ENCODE measurements around the gene MNAT1. TPM values are rescaled to one million over a fixed set of nuclear protein-coding genes. Genes with fewer than 3 reads are reported as not detected.

MNAT1 gene
- total and polyA plus RNA-seq, 2 experiments from 2014 or later = 51.6 to 85.0 TPM

DNA sequence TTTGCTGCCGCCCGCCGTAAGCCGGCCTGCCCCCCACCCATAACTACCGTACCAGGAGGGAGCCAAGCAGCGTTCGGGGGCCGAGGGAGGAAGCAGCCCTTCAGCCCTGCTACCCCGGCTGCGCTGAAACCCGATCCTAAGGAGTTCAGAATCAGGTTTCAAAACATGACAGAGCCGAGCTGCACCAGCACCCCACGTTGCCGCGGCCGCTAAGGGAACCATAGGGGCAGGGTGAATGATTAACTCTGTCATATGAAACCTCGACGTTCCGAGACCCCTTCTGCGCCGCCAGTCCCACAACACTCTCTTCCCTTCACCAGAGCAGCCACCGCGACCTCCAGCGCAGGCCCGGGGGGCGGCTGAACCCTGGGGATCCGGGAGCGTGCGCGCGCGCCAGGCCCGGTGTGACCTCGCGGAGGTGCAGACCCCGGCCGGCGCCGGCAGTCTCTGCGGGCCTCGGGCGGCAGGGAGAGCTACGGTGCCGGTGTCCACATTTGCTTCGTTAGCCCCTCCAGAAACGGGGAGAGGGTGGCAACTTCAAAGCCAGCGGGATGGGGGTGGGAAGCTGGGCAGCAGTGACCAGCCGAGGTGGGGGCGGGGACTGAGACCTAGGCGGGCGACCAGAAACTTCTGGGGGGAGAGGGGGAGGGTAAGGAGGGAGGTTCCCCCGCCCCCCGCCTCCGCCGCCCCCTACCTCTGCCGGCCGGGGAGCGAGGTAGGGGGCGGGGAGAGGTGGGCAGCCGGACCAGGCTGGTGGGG, 12.0 kb upstream of the MNAT1 start:
- Mint-ChIP-seq H3K27me3 (ENCODE audit: insufficient read depth, low read depth, poor library complexity) (peaks cover 13% of the 10 kb centered on the region), H3K4me1 (peaks cover 30% of the 10 kb centered on the region), H3K36me3 (ENCODE audit: low read depth) (peaks cover 40% of the 10 kb centered on the region), H3K9me3 (0 out of 3 replicates have a peak, but pooled peaks cover 2% of the 10 kb centered on the region), H3K27ac (peak overlapping the region; percentile 77; the same call in 1 of the 2 replicates), H3K4me3 (peak overlapping the region; percentile 91)
- Histone ChIP-seq H3K9me2 (ENCODE audit: insufficient read depth) (no peaks in the 10 kb centered on the region), H3K4me3 (peak overlapping the region; percentile 97), H2AFZ (no peak overlapping the region), H3K27ac (ENCODE audit: low read depth) (peak overlapping the region; percentile 93), H3K36me3 (ENCODE audit: insufficient read depth) (peaks cover 25% of the 10 kb centered on the region), H4K20me1 (replicated peaks; ENCODE audit: insufficient read depth) (peaks cover 28% of the 10 kb centered on the region), H3K79me2 (replicated peaks; ENCODE audit: insufficient read depth) (peaks cover 58% of the 10 kb centered on the region), H3K4me2 (peak overlapping the region; percentile 99), H3F3A (replicated peaks; ENCODE audit: low read depth) (peaks cover 3% of the 10 kb centered on the region; the same call in 1 of the 2 replicates), H3K27me3 (ENCODE audit: insufficient read depth) (peaks cover 6% of the 10 kb centered on the region), H3K4me1 (ENCODE audit: insufficient read depth) (peaks cover 25% of the 10 kb centered on the region)
- ATAC-seq (peak; percentile 55), DNase-seq (ENCODE audit: low spot score) (peak; percentile 88)
- TF ChIP-seq EZH2phosphoT487 (IDR thresholded peaks at IDR 0.05; ENCODE audit: unreplicated experiment) (no peak), EZH2 (IDR thresholded peaks at IDR 0.05; ENCODE audit: low read depth, unreplicated experiment) (no peak), POLR2AphosphoS5 (IDR thresholded peaks at IDR 0.05; ENCODE audit: low read depth) (peak; percentile 33; the same call in 1 of the 2 replicates)

GRCh38 chr14:60723116-60723906, 11.2 kb upstream of the MNAT1 start:
- H3K36me3 Mint-ChIP-seq (ENCODE audit: low read depth) = peaks cover 37% of the 10 kb centered on the region
- Histone ChIP-seq H3F3A (replicated peaks; ENCODE audit: low read depth) (peaks cover 3% of the 10 kb centered on the region; the same call in 1 of the 2 replicates), H3K79me2 (replicated peaks; ENCODE audit: insufficient read depth) (peaks cover 50% of the 10 kb centered on the region), H3K36me3 (ENCODE audit: insufficient read depth) (peaks cover 20% of the 10 kb centered on the region), H3K4me2 (peak overlapping the region; percentile 99), H3K4me1 (ENCODE audit: insufficient read depth) (peaks cover 25% of the 10 kb centered on the region), H3K27me3 (ENCODE audit: insufficient read depth) (peaks cover 6% of the 10 kb centered on the region), H2AFZ (no peak overlapping the region), H3K4me3 (peak overlapping the region; percentile 97), H3K9me2 (ENCODE audit: insufficient read depth) (no peaks in the 10 kb centered on the region), H4K20me1 (replicated peaks; ENCODE audit: insufficient read depth) (peaks cover 28% of the 10 kb centered on the region), H3K27ac (ENCODE audit: low read depth) (peak overlapping the region; percentile 86)
- H3K27ac Mint-ChIP-seq = peak overlapping the region; percentile 94
- peaks cover 13% of the 10 kb centered on the region for H3K27me3 Mint-ChIP-seq (ENCODE audit: insufficient read depth, low read depth, poor library complexity)
- 0 out of 3 replicates have a peak, but pooled peaks cover 2% of the 10 kb centered on the region for H3K9me3 Mint-ChIP-seq
- TF ChIP-seq REST (IDR thresholded peaks at IDR 0.05; ENCODE audit: unreplicated experiment) = no peak
- H3K4me1 Mint-ChIP-seq = peaks cover 29% of the 10 kb centered on the region
- H3K4me3 Mint-ChIP-seq = peak overlapping the region; percentile 91
- DNase-seq (ENCODE audit: low spot score) = peak; percentile 64
- peak; percentile 15 for ATAC-seq
